Measurements from ENCODE around the gene SIAH2.

Gene SIAH2

GRCh38 chr3:150723946-150724345 lies 39.0 kb downstream of the SIAH2 start:
- H2BK12ac ChIP-seq (ENCODE audit: low read length) = no peak overlapping the region
- H3K4ac ChIP-seq (ENCODE audit: low read depth, low read length) = no peak overlapping the region
- H2BK5ac ChIP-seq (ENCODE audit: low read depth, low read length, poor library complexity) = no peak overlapping the region
- H3K36me3 ChIP-seq (ENCODE audit: control insufficient read depth in 1 of 2, insufficient read depth in 2 of 2, low read length in 2 of 2) = no peaks in the 10 kb centered on the region
- H3K79me2 ChIP-seq (ENCODE audit: control insufficient read depth, insufficient read depth, low read length, poor library complexity) = no peaks in the 10 kb centered on the region
- no peak overlapping the region for H4K91ac ChIP-seq (ENCODE audit: low read depth, low read length)
- H3K9ac ChIP-seq (ENCODE audit: low read length) = no peak overlapping the region
- no peak overlapping the region for H2BK120ac ChIP-seq (ENCODE audit: insufficient read depth, low read length, poor library complexity)
- H3K14ac ChIP-seq (ENCODE audit: low read length) = no peak overlapping the region
- H3K27ac ChIP-seq (ENCODE audit: low read depth, low read length) = no peak overlapping the region
- no peak overlapping the region for H4K8ac ChIP-seq (ENCODE audit: low read depth, low read length)
- H3K79me1 ChIP-seq (ENCODE audit: low read length) = peaks cover 6% of the 10 kb centered on the region
- H2AK5ac ChIP-seq (ENCODE audit: low read length) = no peak overlapping the region
- DNase-seq = no peak
- H3K18ac ChIP-seq (ENCODE audit: low read length) = no peak overlapping the region
- H3K9me3 ChIP-seq (ENCODE audit: insufficient read depth, low read depth, low read length) = peaks cover 1% of the 10 kb centered on the region
- H4K12ac ChIP-seq (ENCODE audit: low read depth, low read length) = no peak overlapping the region
- no peak overlapping the region for H3K4me2 ChIP-seq (ENCODE audit: low read length)
- H3K23ac ChIP-seq (ENCODE audit: low read length) = no peak overlapping the region
- peaks cover 4 to 6% of the 10 kb centered on the region in 2 experiments for H3K4me1 ChIP-seq (ENCODE audit: control insufficient read depth in 1 of 2, insufficient read depth in 2 of 2, low read length in 2 of 2)
- no peak overlapping the region for H3K4me3 ChIP-seq (ENCODE audit: low read depth, low read length)
- no peak overlapping the region for H2AFZ ChIP-seq (ENCODE audit: insufficient read depth, low read length, poor library complexity)
- H3K27me3 ChIP-seq (ENCODE audit: insufficient read depth, low read length) = no peaks in the 10 kb centered on the region
- no CpG with 5 or more reads among the region's 6 CpGs for WGBS (ENCODE audit: extremely low coverage, insufficient coverage, insufficient read length)

GRCh38 chr3:150722267-150722666 lies 40.7 kb downstream of the SIAH2 start:
- Histone ChIP-seq H3K9ac (ENCODE audit: low read length) (no peak overlapping the region), H3K18ac (ENCODE audit: low read length) (no peak overlapping the region), H3K79me2 (ENCODE audit: control insufficient read depth, insufficient read depth, low read length, poor library complexity) (no peaks in the 10 kb centered on the region), H4K91ac (ENCODE audit: low read depth, low read length) (no peak overlapping the region), H3K27ac (ENCODE audit: low read depth, low read length) (no peak overlapping the region), H3K79me1 (ENCODE audit: low read length) (peaks cover 6% of the 10 kb centered on the region), H2BK5ac (ENCODE audit: low read depth, low read length, poor library complexity) (no peak overlapping the region), H2BK12ac (ENCODE audit: low read length) (no peak overlapping the region), H3K36me3 (ENCODE audit: control insufficient read depth in 1 of 2, insufficient read depth in 2 of 2, low read length in 2 of 2) (no peaks in the 10 kb centered on the region), H2AFZ (ENCODE audit: insufficient read depth, low read length, poor library complexity) (no peak overlapping the region), H3K9me3 (ENCODE audit: insufficient read depth, low read depth, low read length) (peaks cover 1% of the 10 kb centered on the region), H4K8ac (ENCODE audit: low read depth, low read length) (no peak overlapping the region), H2AK5ac (ENCODE audit: low read length) (no peak overlapping the region), H3K14ac (ENCODE audit: low read length) (no peak overlapping the region), H4K12ac (ENCODE audit: low read depth, low read length) (no peak overlapping the region), H3K4me2 (ENCODE audit: low read length) (no peak overlapping the region), H3K4ac (ENCODE audit: low read depth, low read length) (no peak overlapping the region), H3K23ac (ENCODE audit: low read length) (no peak overlapping the region), H3K4me1 (ENCODE audit: control insufficient read depth in 1 of 2, insufficient read depth in 2 of 2, low read length in 2 of 2) (peaks cover 4 to 6% of the 10 kb centered on the region in 2 experiments), H3K4me3 (ENCODE audit: low read depth, low read length) (no peak overlapping the region), H2BK120ac (ENCODE audit: insufficient read depth, low read length, poor library complexity) (no peak overlapping the region), H3K27me3 (ENCODE audit: insufficient read depth, low read length) (no peaks in the 10 kb centered on the region)
- DNase-seq = no peak
- no CpG with 5 or more reads among the region's 3 CpGs for WGBS (ENCODE audit: extremely low coverage, insufficient coverage, insufficient read length)

- H3K36me3 ChIP-seq (ENCODE audit: control insufficient read depth in 1 of 2, insufficient read depth in 2 of 2, low read length in 2 of 2) = no peaks in the 10 kb centered on the region
- H3K27me3 ChIP-seq (ENCODE audit: insufficient read depth, low read length) = no peaks in the 10 kb centered on the region
- no peak overlapping the region for H4K12ac ChIP-seq (ENCODE audit: low read depth, low read length)
- no peaks in the 10 kb centered on the region for H3K9me3 ChIP-seq (ENCODE audit: insufficient read depth, low read depth, low read length)
- H3K4me2 ChIP-seq (ENCODE audit: low read length) = no peak overlapping the region
- peak overlapping the region; percentile 41 for H2BK12ac ChIP-seq (ENCODE audit: low read length)
- H2AFZ ChIP-seq (ENCODE audit: insufficient read depth, low read length, poor library complexity) = no peak overlapping the region
- H3K79me2 ChIP-seq (ENCODE audit: control insufficient read depth, insufficient read depth, low read length, poor library complexity) = no peaks in the 10 kb centered on the region
- no peak overlapping the region for H2AK5ac ChIP-seq (ENCODE audit: low read length)
- H2BK120ac ChIP-seq (ENCODE audit: insufficient read depth, low read length, poor library complexity) = no peak overlapping the region
- H3K27ac ChIP-seq (ENCODE audit: low read depth, low read length) = no peak overlapping the region
- no peak overlapping the region for H3K18ac ChIP-seq (ENCODE audit: low read length)
- H3K9ac ChIP-seq (ENCODE audit: low read length) = peak overlapping the region; percentile 45
- H3K4me1 ChIP-seq (ENCODE audit: control insufficient read depth in 1 of 2, insufficient read depth in 2 of 2, low read length in 2 of 2) = peaks cover 4 to 6% of the 10 kb centered on the region in 2 experiments
- peaks cover 6% of the 10 kb centered on the region for H3K79me1 ChIP-seq (ENCODE audit: low read length)
- peak in 1 of 2 donors; percentile 87 for DNase-seq
- no peak overlapping the region for H3K4me3 ChIP-seq (ENCODE audit: low read depth, low read length)
- peak overlapping the region; percentile 55 for H3K23ac ChIP-seq (ENCODE audit: low read length)
- no peak overlapping the region for H4K91ac ChIP-seq (ENCODE audit: low read depth, low read length)
- H3K14ac ChIP-seq (ENCODE audit: low read length) = no peak overlapping the region
- no peak overlapping the region for H2BK5ac ChIP-seq (ENCODE audit: low read depth, low read length, poor library complexity)
- H4K8ac ChIP-seq (ENCODE audit: low read depth, low read length) = no peak overlapping the region
- no peak overlapping the region for H3K4ac ChIP-seq (ENCODE audit: low read depth, low read length)
- WGBS (ENCODE audit: extremely low coverage, insufficient coverage, insufficient read length) = no CpG with 5 or more reads among the region's 13 CpGs
These were observed 41.5 kb downstream of the SIAH2 start for GRCh38 chr3:150721285-150722130.

GRCh38 chr3:150720444-150720843 lies 42.5 kb downstream of the SIAH2 start:
- H3K79me1 ChIP-seq (ENCODE audit: low read length) = peaks cover 4% of the 10 kb centered on the region
- H3K14ac ChIP-seq (ENCODE audit: low read length) = no peak overlapping the region
- no peak overlapping the region for H3K4me3 ChIP-seq (ENCODE audit: low read depth, low read length)
- no peak overlapping the region for H2BK5ac ChIP-seq (ENCODE audit: low read depth, low read length, poor library complexity)
- H3K4me2 ChIP-seq (ENCODE audit: low read length) = no peak overlapping the region
- no peaks in the 10 kb centered on the region for H3K36me3 ChIP-seq (ENCODE audit: control insufficient read depth in 1 of 2, insufficient read depth in 2 of 2, low read length in 2 of 2)
- H3K9me3 ChIP-seq (ENCODE audit: insufficient read depth, low read depth, low read length) = no peaks in the 10 kb centered on the region
- no peak overlapping the region for H3K4ac ChIP-seq (ENCODE audit: low read depth, low read length)
- H3K27me3 ChIP-seq (ENCODE audit: insufficient read depth, low read length) = no peaks in the 10 kb centered on the region
- no CpG with 5 or more reads among the region's 3 CpGs for WGBS (ENCODE audit: extremely low coverage, insufficient coverage, insufficient read length)
- no peak overlapping the region for H2BK12ac ChIP-seq (ENCODE audit: low read length)
- no peak overlapping the region for H3K9ac ChIP-seq (ENCODE audit: low read length)
- H2BK120ac ChIP-seq (ENCODE audit: insufficient read depth, low read length, poor library complexity) = no peak overlapping the region
- H3K18ac ChIP-seq (ENCODE audit: low read length) = no peak overlapping the region
- peaks cover 4% of the 10 kb centered on the region in 2 experiments for H3K4me1 ChIP-seq (ENCODE audit: control insufficient read depth in 1 of 2, insufficient read depth in 2 of 2, low read length in 2 of 2)
- H3K23ac ChIP-seq (ENCODE audit: low read length) = no peak overlapping the region
- no peak overlapping the region for H3K27ac ChIP-seq (ENCODE audit: low read depth, low read length)
- DNase-seq = no peak
- no peak overlapping the region for H4K91ac ChIP-seq (ENCODE audit: low read depth, low read length)
- no peak overlapping the region for H2AFZ ChIP-seq (ENCODE audit: insufficient read depth, low read length, poor library complexity)
- H4K8ac ChIP-seq (ENCODE audit: low read depth, low read length) = no peak overlapping the region
- H2AK5ac ChIP-seq (ENCODE audit: low read length) = no peak overlapping the region
- no peaks in the 10 kb centered on the region for H3K79me2 ChIP-seq (ENCODE audit: control insufficient read depth, insufficient read depth, low read length, poor library complexity)
- H4K12ac ChIP-seq (ENCODE audit: low read depth, low read length) = no peak overlapping the region

All from trophoblast cell (in vitro differentiated cells and primary cell).